C4-2B (cell line): ENCODE data around the gene CCDC91.

Source experiments
- H3K27ac ChIP-seq: fragments of 450-650 bp; 2 replicates; pipeline ENCODE4 v1.5.1; 2017
- ZFX ChIP-seq: fragments of 450-650 bp; IDR thresholded peaks from 2 replicates; pipeline ENCODE4 v1.6.1; 2017
- TF ChIP-seq, protein P1 (sequence below): fragments of 450-650 bp; conservative IDR thresholded peaks from 2 replicates; pipeline ENCODE4 v1.5.1; 2017; ENCODE audit warnings: mild to moderate bottlenecking

The CCDC91 gene

DNA sequence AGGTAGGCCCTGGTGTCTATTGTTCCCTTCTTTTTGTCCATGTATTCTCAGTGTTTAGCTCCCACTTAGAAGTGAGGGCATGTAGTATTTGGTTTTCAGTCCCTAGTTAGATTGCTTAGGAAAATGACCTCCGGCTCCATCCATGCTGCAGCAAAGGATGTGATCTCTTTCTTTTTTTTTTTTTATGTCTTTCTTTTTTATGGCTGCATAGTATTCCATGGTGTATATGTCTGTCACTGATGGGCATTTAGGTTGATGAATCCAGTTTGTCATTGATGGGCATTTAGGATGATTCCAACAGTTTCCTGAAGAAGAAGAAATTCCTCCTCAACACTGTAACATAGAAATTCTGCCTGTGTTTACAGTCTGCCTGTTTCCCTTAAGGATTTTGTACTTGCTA is 231.1 kb downstream of the CCDC91 start:
- H3K27ac ChIP-seq = no peak overlapping the region
- TF ChIP-seq ZFX = no peak
- TF ChIP-seq, protein P1, sequence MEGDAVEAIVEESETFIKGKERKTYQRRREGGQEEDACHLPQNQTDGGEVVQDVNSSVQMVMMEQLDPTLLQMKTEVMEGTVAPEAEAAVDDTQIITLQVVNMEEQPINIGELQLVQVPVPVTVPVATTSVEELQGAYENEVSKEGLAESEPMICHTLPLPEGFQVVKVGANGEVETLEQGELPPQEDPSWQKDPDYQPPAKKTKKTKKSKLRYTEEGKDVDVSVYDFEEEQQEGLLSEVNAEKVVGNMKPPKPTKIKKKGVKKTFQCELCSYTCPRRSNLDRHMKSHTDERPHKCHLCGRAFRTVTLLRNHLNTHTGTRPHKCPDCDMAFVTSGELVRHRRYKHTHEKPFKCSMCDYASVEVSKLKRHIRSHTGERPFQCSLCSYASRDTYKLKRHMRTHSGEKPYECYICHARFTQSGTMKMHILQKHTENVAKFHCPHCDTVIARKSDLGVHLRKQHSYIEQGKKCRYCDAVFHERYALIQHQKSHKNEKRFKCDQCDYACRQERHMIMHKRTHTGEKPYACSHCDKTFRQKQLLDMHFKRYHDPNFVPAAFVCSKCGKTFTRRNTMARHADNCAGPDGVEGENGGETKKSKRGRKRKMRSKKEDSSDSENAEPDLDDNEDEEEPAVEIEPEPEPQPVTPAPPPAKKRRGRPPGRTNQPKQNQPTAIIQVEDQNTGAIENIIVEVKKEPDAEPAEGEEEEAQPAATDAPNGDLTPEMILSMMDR = no peak

DNA sequence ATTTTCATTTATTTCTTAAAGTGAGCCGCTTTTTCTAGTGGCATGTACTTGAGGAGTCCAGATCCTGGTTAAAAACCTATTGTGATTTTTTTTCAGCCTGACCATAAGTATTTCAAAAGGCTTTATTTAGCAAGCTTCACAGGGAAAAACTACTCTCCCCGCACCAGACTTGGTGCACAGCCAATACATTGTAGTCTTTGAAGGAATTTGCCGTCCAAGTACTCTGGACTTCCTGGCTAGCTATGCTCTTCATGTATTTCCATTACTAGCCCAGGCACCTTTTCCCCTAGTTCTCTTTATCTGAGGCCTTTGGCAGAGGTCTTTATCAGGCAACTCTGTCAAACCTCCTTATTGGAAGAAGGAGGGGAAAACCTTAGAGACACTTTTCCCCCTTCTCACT is 234.7 kb downstream of the CCDC91 start:
- no peak for TF ChIP-seq ZFX
- TF ChIP-seq, protein P1 = no peak
- no peak overlapping the region for H3K27ac ChIP-seq

DNA sequence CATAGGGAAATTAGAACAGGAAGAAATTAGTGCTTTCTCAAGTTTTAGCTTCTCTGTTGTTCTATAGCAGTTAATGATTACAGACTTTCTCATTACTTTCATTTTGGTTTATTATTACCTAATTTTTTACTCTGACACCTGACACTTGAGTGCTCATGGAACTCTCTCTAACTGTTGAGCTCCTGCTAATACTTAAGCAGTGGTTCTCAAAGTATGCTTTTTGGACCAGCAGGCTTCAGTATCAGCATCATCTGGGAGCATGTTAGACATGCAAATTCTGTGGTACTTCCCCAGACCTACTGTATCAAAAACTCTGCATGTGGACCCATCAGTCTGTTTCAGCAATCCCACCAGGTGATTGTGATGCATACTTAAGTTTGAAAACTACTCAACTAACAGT is 235.3 kb downstream of the CCDC91 start:
- H3K27ac ChIP-seq = no peak overlapping the region
- TF ChIP-seq, protein P1 = no peak
- TF ChIP-seq ZFX = no peak

DNA sequence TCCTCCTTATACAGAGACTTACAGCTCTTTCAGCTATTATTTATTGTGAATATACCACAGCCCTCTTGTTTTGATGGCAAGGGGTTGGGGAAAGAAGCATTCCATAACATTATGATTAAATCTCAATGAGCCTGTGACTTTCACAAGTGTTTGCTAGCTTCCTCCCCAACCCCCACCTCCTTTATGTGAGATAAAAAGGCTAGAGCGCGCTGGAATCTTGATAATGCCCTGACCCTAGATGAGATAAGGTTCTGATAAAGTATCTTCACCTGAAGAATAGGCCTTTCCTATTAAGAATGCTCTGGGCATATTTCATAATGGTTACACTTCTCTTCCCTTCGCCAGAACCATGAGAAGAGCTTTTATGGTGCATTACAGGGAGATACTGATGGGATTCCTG is 236.8 kb downstream of the CCDC91 start:
- no peak overlapping the region for H3K27ac ChIP-seq
- TF ChIP-seq, protein P1 = no peak
- no peak for TF ChIP-seq ZFX

DNA sequence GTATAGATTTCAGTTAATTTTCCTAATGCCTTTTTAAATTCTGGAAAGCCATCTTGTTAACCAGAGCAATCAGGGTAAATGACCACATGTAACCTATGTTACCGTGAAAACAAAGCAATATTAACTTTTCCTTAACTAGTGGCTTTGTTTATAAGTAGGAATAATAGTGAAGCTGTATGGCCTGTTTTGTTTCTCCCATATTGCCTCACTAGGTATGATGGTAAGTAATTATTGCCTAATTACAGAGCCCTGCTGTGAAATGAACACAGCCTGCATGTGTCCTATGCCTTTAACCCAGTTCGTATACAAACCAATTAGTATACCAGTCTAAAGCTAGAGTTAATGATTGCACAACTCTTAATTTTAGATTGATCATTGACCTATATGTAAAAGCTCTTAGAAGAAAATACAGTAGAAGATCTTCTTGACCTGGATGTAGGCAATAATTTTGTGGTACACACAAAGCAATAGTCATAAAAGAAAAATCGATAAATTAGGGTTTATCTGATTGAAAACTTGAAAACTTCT is 249.9 kb downstream of the CCDC91 start:
- TF ChIP-seq ZFX = no peak
- TF ChIP-seq, protein P1 = no peak
- H3K27ac ChIP-seq = no peak overlapping the region

DNA sequence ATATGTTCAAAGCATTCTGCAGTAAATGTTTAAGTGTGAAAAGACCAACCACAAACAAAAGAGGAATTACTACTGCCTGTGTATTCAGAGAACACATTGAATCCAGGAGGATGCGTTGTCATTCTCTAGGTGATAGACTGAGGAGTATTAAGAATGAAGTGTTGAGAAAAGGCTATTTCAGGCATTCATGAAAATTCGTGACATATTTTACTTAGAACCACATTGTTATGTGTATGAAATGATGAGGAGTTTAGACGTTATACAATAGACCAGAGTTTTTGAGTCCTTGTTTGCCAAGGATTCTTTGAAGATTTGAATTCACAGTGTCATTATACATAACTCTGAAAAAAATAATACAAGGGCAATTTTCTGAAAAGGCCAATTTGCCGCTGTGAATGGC is 251.8 kb downstream of the CCDC91 start:
- TF ChIP-seq ZFX = no peak
- TF ChIP-seq, protein P1 = no peak
- H3K27ac ChIP-seq = no peak overlapping the region

DNA sequence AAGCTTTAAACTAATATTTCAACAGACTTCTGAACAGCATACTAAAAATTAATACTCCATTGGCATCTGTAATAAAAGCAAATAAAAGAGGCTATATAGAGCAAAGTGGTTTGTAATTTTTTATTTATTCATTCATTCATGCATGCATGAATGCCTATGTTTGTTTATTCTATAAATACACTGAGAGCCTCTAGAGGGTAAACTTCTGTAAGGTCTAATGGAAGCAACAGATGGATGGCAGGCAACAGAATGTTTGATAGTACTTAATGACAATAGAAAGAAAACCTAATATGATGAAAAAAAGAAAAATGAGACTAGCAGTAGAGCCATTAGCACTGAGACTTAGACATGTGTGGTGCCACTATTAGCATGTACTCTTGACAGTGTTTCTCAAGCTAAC is 253.1 kb downstream of the CCDC91 start:
- TF ChIP-seq, protein P1 = peak; percentile 13; the same call in 1 of the 2 replicates
- no peak for TF ChIP-seq ZFX
- H3K27ac ChIP-seq = no peak overlapping the region
